GM12878 (cell line): Measurements from ENCODE around the gene APOA5. TPM values are rescaled to one million over a fixed set of nuclear protein-coding genes. Genes with fewer than 3 reads are reported as not detected.

Experiments used
- ATAC-seq: fragments of 200-7000 bp; cut with Tn5 transposase; 3 replicates; pipeline ENCODE4 v1.9.1; 2020; ENCODE audit warnings: mild to moderate bottlenecking, moderate library complexity
- BruUV-seq: library from RNA; stranded (reverse); fragments of 400-500 nt; replicated peaks from 2 replicates; lab custom pipeline; 2021; lab: Mats Ljungman, UMichigan
- CTCF ChIA-PET: fragments of 300-600 bp; sonication (Branson Sonifier 250); formaldehyde crosslinking; extraction: SDS; loops from one replicate; lab custom pipeline; 2021; ENCODE audit warnings: inconsistent platforms; lab: Yijun Ruan, JAX
- POLR2A ChIA-PET: fragments of 350-600 bp; formaldehyde crosslinking; extraction: SDS; loops from one replicate; lab custom pipeline; 2021; ENCODE audit warnings: inconsistent platforms; lab: Charles Lee
- RAD21 ChIA-PET: fragments of 300-600 bp; sonication (Branson Sonifier 250); formaldehyde crosslinking; loops from one replicate; lab custom pipeline; 2023; ENCODE audit warnings: antibody characterized with exemption; ENCODE audit not compliant: unreplicated experiment; lab: Charles Lee
- SMC1A ChIA-PET: fragments of 300-600 bp; sonication (Branson Sonifier 250); formaldehyde crosslinking; loops from one replicate; lab custom pipeline; 2023; ENCODE audit not compliant: unreplicated experiment, uncharacterized antibody; lab: Charles Lee
- DNase-seq: peaks from one replicate; pipeline ENCODE4 v3.0.0-alpha.2; 2011; ENCODE audit warnings: low read depth, low spot score
- FAIRE-seq: peaks from 3 replicates; lab custom pipeline; 2011; peaks lifted over from hg19 to GRCh38; lab: Jason Lieb, UNC
- H2AFZ ChIP-seq: 2 replicates; pipeline ENCODE4 v1.6.0; 2011; ENCODE audit warnings: low read depth, low read length, control low read depth; ENCODE audit not compliant: control insufficient read depth
- H3K27ac ChIP-seq: 2 replicates; pipeline ENCODE4 v1.5.1; 2011; ENCODE audit warnings: control low read depth; ENCODE audit not compliant: control insufficient read depth, insufficient read depth
- H3K27me3 ChIP-seq, 2 experiments: replicated peaks in 1 of 2; 2 replicates each; pipeline versions ENCODE4 v1.6.0 to v1.6.1; 2011; ENCODE audit warnings: low read length in 1 of 2; ENCODE audit not compliant: control insufficient read depth in 2 of 2, insufficient read depth in 2 of 2
- H3K36me3 ChIP-seq, 2 experiments: 2 replicates each; pipeline ENCODE4 v1.5.1; 2011; ENCODE audit warnings: low read length in 1 of 2; ENCODE audit not compliant: control insufficient read depth in 2 of 2, insufficient read depth in 2 of 2
- H3K4me1 ChIP-seq: 2 replicates; pipeline ENCODE4 v1.6.1; 2011; ENCODE audit warnings: mild to moderate bottlenecking, low read length, moderate library complexity, mixed read lengths; ENCODE audit not compliant: control insufficient read depth, insufficient read depth
- H3K4me2 ChIP-seq: 2 replicates; pipeline ENCODE4 v1.6.0; 2011; ENCODE audit warnings: control low read depth; ENCODE audit not compliant: control insufficient read depth, insufficient read depth
- H3K4me3 ChIP-seq: fragments of 200-600 bp; sonication (generic); 2 replicates; pipeline ENCODE4 v1.5.1; 2016
- H3K79me2 ChIP-seq: 2 replicates; pipeline ENCODE4 v1.6.0; 2011; ENCODE audit warnings: low read length; ENCODE audit not compliant: control insufficient read depth, insufficient read depth
- H3K9ac ChIP-seq: 2 replicates; pipeline ENCODE4 v1.8.0; 2011; ENCODE audit warnings: low read length, control low read depth, mixed read lengths; ENCODE audit not compliant: control insufficient read depth, insufficient read depth
- H3K9me3 ChIP-seq: replicated peaks from 3 replicates; pipeline ENCODE4 v1.5.1; 2011; ENCODE audit warnings: mild to moderate bottlenecking, low read length; ENCODE audit not compliant: control insufficient read depth, insufficient read depth
- H4K20me1 ChIP-seq: 2 replicates; pipeline ENCODE4 v1.6.0; 2011; ENCODE audit not compliant: control insufficient read depth, insufficient read depth
- E2F8 ChIP-seq: fragments of 450-650 bp; IDR thresholded peaks from 2 replicates; pipeline ENCODE4 v1.6.1; 2018; ENCODE audit warnings: mild to moderate bottlenecking, low read depth, moderate library complexity; ENCODE audit not compliant: partially characterized antibody
- IRF4 ChIP-seq: IDR thresholded peaks from 2 replicates; pipeline ENCODE4 v1.6.1; 2011; ENCODE audit warnings: low read depth, low read length
- MTA2 ChIP-seq: fragments of 450-650 bp; IDR thresholded peaks from 2 replicates; pipeline ENCODE4 v1.6.1; 2016; ENCODE audit warnings: low read depth, mild to moderate bottlenecking, moderate library complexity
- MTA3 ChIP-seq: IDR thresholded peaks from 2 replicates; pipeline ENCODE4 v1.6.1; 2012; ENCODE audit warnings: low read length, inconsistent platforms, borderline replicate concordance
- NRF1 ChIP-seq: conservative IDR thresholded peaks from 2 replicates; pipeline ENCODE4 v1.6.1; 2011; ENCODE audit warnings: mild to moderate bottlenecking, low read depth, low read length, improper control_type of control experiment
- RB1 ChIP-seq: fragments of 450-650 bp; formaldehyde crosslinking; IDR thresholded peaks from 2 replicates; pipeline ENCODE4 v1.6.1; 2017; ENCODE audit warnings: mild to moderate bottlenecking, borderline replicate concordance
- RUNX3 ChIP-seq: IDR thresholded peaks from 2 replicates; pipeline ENCODE4 v1.6.1; 2012; ENCODE audit warnings: low read length, inconsistent platforms
- SMC3 ChIP-seq: IDR thresholded peaks from 2 replicates; pipeline ENCODE4 v1.6.1; 2011; ENCODE audit warnings: low read length, improper control_type of control experiment, borderline replicate concordance
- SUPT20H ChIP-seq: IDR thresholded peaks from 2 replicates; pipeline ENCODE4 v1.6.1; 2011; ENCODE audit warnings: low read depth, mild to moderate bottlenecking, low read length, moderate library complexity, borderline replicate concordance; ENCODE audit not compliant: control insufficient read depth
- TARDBP ChIP-seq: IDR thresholded peaks from 2 replicates; pipeline ENCODE4 v1.6.1; 2016; ENCODE audit warnings: borderline replicate concordance
- ZNF24 ChIP-seq: fragments of 450-650 bp; IDR thresholded peaks from 2 replicates; pipeline ENCODE4 v1.6.1; 2017; ENCODE audit warnings: antibody characterized with exemption, mild to moderate bottlenecking
- WGBS: methylation state at CpG from one replicate; pipeline ENCODE4 v1.1.6; 2016; ENCODE audit warnings: low lambda C conversion rate; ENCODE audit not compliant: insufficient replicate concordance, insufficient coverage; ENCODE audit errors: missing lambda C conversion rate; 5-methylcytosine and 5-hydroxymethylcytosine counted together
- in situ Hi-C: fragments of 300-500 bp; cut with MboI; formaldehyde crosslinking; loops from 9 replicates; pipeline ENCODE4 v1.14.3; 2018; ENCODE audit warnings: mixed read lengths
- intact Hi-C: fragments of 100-400 bp; cut with micrococcal nuclease; formaldehyde crosslinking; loops from one replicate; pipeline ENCODE4 v1.14.2; 2022; ENCODE audit not compliant: unreplicated experiment
- polyA plus RNA-seq, 11 experiments: library from polyadenylated mRNA; depleted of rRNA in 4 of 11; unstranded in 6 of 11; stranded (reverse) in 5 of 11; fragments of >200 nt; fragmentation: Nextera tagmentation in 4 of 11; fragmentation: Illumina TruSeq in 1 of 11; extraction: Ambion mirVana in 4 of 11; extraction: Trizol in 1 of 11; gene quantifications; 1 replicate in 1 of 11; 2 replicates in 10 of 11; pipeline versions ENCODE4 v1.2.1 to v1.2.3, GENCODE V29; 2011 to 2016; ENCODE audit warnings: inconsistent platforms in 2 of 11, missing spikeins in 2 of 11, low read depth in 1 of 11
- total RNA-seq, 4 experiments: library from RNA; depleted of rRNA in 3 of 4; stranded (reverse); fragments of >200 nt in 3 of 4; fragmentation: Illumina TruSeq in 1 of 4; extraction: Trizol in 1 of 4; gene quantifications; 2 replicates each; pipeline versions ENCODE4 v1.2.1 to v1.2.3, GENCODE V29; 2013 to 2021

Gene APOA5
- total and polyA plus RNA-seq, 10 of the 15 experiments (the other 5 are each of a cell fraction or from before 2014, with no cell fraction given) = 0.15 TPM; not detected in 9

- POLR2A ChIA-PET = no interaction called here
Measured at GRCh38 chr11:116829525-116830183, 38.0 kb upstream of the APOA5 start, which contains the start of gene APOC3. APOC3 (plus strand) TSS chr11:116829907; CDS start chr11:116830583, 676 bp downstream.

More at GRCh38 chr11:116829525-116830183, 38.0 kb upstream of the APOA5 start, which contains the start of gene APOC3:
- TF ChIP-seq RB1 (no peak), MTA3 (no peak), NRF1 (no peak), SUPT20H (no peak), ZNF24 (no peak), TARDBP (no peak), E2F8 (no peak), RUNX3 (no peak), SMC3 (no peak), IRF4 (no peak), MTA2 (no peak)
- TF ChIP-seq, all 136 proteins: peak for 0
- RAD21 ChIA-PET = interaction anchor here (0.6 kb wide), 1 partner anchor 30 kb away, joined by 3 read pairs; no protein-coding TSS in a partner anchor
- intact Hi-C loops (no loop called here), in situ Hi-C loops (no loop called here)
- Histone ChIP-seq H3K4me3 (no peak within 1 kb of the TSS), H3K4me1 (no peaks in the 10 kb centered on the region), H3K9me3 (no peaks in the 10 kb centered on the region), H3K9ac (no peak within 1 kb of the TSS), H3K36me3 (no peaks in the 10 kb centered on the region), H2AFZ (no peak within 1 kb of the TSS), H3K27ac (no peak within 1 kb of the TSS), H3K4me2 (no peak within 1 kb of the TSS), H3K27me3 (no peaks in the 10 kb centered on the region), H4K20me1 (no peaks in the 10 kb centered on the region), H3K79me2 (no peaks in the 10 kb centered on the region)
- CTCF ChIA-PET = interaction anchor here (1.1 kb wide), 1 partner anchor 276 kb away, joined by 3 read pairs; no protein-coding TSS in a partner anchor
- SMC1A ChIA-PET = no interaction called here
- FAIRE-seq = no peak
- 40% methylated on average over 9 of the region's 9 CpGs for WGBS
- DNase-seq = no peak
- ATAC-seq = no peak
- BruUV-seq = no TSS peak
